ENCODE results near the gene LRP5.
A peak's percentile ranks its signal among the peaks of the same experiment; 100 is the strongest.
"Not testable (repeated sequence)": the region's sequence is repeated elsewhere in the genome, so short reads cannot be mapped to it uniquely, and the experiment has no call there.

LRP5 gene

DNA sequence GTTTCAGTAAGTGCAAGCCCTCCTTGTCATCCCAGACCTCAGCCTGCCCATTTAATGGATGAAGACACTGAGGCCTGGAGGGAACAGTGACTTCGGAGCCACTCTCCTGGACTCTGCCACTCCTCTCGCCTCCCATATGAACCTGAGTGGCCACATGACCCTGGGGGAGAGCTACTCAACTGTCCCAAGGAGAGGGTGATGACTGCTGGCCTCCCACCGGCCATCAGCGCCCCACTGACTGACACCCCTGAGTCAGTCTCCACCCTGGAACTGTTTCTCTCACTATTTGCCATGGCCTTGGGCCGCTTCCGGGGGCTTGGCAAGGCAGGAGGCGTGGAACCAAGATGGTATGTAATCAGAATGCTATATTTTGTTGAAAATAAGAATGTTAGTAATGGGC lies 17.1 kb downstream of the LRP5 start:
- no peak for DNase-seq (ENCODE audit: low spot score)

DNA sequence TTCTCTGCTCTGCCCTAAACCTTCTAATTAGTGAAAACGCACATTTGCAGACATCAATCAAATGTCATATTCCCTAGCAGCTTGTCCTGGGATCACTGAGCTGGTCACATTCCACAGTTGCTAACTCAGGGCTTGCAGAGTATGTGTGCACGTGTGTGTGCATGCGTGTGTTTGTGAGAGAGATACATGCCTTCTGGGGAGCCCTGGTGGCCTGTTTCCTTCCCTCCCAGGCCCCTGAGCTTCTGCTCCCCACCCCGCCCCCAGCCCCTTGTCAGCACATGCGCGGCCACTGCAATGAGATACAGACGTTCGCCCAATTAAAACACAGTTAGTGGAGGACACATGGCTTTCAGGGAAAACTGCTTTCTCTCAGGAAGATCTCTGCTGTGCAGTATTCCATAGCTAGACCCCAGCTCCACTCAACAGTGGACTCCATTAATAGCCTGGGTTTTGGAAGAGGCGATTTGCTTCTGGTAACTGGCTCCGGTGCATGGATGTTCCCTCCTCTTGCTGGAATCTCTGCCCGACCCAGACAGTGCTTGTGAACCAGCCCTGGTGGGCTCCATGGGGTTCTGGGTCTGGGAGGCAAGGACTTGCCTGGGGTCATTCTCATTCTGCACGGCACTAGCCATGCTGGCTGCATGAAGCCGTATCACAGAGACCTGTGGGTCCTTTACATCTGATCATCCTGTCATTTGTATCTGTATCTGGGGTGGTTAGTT lies 17.7 kb downstream of the LRP5 start:
- no peak for DNase-seq (ENCODE audit: low spot score)

DNA sequence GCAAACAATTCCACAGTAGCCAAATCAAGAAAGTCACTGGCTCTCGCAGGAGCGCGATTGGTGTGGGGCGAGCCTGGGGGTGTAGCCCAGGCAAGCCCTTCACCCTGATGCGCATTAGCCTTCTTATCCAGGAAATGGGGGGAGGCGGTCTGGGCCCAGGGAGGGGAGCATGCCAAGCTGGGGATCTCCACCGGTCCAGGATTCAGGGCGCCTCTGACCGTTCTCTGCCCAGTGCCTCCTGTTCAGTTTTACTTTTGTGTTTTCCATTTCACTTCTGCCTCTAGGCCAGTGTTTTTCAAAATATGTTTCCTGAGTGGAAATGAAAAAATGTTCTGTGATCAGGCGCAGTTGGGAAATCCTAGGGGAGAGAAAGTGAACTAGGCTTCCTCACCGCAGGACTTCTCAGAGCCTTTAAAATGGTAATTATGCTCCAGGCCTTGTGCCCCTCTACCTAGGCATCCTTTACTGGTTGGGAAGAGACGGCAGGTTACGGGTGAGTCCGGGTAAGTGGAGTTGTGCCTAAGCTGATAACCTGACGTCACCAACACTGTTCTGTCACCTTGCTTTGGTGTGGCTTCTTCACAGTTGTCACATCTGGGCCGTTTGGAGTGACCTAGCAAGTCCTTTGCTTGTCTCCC lies 18.4 kb downstream of the LRP5 start:
- DNase-seq (ENCODE audit: low spot score), result no peak

- DNase-seq (ENCODE audit: low spot score), result no peak
Observed at GRCh38 chr11:68331338-68331947, 19.1 kb downstream of the LRP5 start.

DNA sequence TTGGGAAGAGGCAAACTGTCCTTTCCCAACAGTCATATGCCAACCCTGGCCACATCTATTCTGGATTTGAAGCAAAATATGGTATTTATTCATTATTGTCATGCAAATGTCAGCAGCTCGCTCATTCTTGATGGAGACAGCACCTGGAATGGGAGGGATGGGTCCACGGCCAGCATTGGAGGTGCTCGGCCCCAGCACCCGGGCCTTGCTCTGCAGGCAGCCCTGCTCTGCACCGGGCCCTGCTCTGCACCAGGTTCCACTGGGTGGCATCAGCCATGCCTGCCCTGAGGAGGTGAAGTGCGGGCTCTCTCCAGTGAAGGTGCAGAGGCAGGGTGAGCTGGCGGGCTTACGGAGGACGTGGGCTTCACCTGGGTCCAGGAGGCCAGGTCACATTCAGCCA lies 19.8 kb downstream of the LRP5 start:
- DNase-seq (ENCODE audit: low spot score), result no peak

DNA sequence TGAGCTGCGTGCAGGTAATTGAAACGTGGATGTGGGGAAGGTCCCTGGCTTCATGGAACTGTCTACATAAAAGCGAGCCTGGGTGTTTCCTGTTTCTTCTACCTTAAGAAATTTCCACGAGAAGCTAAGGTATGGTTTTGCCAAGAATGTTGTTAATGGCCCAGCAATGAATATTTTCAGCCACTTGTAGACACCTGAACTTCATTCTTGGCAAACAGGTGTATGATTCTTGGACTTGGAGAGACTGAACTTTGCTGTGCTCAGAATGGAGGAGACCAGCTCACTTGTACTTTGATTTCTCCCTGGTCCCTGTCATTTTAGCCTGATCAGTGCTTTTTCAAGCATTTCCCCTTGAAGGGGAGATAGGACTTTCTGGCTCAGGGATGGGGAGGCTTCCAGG lies 20.8 kb downstream of the LRP5 start:
- DNase-seq (ENCODE audit: low spot score), result no peak

DNA sequence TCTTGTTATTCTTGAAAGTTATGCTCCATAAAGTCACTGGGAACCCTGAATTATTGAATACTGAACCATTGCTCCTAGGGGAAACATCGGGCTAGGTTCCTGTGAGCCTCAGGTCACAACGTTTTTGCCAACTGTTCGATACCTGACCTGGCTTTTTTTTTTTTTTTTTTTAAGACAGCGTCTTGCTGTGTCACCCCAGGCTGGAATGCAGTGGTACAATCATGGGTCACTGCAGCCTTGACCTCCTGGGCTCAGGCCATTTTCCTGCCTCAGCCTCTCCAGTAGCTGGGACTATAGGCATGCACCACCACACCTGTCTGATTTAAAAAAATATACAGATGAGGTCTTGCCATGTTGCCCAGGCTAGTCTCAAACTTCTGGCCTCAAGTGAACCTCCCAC lies 22.5 kb downstream of the LRP5 start:
- no peak for DNase-seq (ENCODE audit: low spot score)

DNA sequence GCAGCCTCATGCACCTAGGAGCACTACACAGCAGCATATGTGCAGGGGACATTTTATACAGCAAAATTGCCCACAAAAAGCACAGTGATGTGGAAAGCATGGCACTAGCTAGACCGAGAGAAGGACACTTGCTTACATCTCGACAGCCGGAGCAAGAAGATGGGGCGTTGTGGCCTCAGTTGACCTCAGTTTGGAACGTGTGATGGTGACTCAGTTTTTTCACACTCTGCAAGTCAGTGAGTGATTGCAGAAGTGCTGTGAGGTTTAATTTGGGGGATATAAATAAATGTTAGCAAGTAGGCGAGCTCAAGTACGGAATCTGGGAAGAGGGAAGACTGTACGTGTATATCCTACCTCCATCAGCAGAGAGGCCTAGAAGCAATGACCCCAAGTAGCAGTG lies 23.3 kb downstream of the LRP5 start:
- DNase-seq (ENCODE audit: low spot score), result no peak

DNA sequence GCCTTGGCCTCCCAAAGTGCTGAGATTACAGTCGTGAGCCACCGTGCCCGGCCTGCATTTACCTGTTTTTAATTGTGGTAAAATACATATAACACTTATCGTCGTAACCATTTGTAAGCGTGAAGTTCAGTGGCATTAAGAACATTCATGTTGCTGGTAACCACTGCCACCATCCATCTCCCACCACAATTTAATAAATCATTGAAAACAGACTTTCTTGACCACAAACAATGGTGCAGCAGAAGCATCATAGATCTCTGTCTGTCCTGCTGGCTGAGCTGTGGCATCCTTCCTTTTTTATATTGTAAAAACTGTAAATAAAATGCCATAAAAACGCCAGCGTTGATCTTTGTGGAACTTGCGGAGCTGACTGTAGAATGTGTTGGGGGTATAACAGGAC lies 24.3 kb downstream of the LRP5 start:
- DNase-seq (ENCODE audit: low spot score), result no peak

DNA sequence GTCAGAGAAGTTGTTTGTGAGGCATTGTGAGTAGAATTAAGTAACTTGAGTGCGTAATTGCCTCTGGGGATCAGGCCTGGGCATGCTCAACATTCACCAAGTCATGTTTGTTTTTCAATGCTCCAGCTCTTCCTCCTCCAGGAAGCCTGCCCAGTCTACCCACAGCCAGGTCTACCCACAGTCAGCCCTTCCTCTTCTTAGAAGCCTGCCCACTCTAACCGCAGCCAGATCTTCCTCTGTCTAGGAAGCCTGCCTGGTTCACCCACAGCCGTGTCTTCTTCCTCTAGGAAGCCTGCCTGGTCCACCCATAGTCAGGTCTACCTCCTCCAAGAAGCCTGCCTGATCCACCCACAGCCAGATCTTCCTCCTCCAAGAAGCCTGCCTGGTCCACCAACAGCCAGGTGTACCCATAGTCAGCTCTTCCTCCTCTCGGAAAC lies 25.0 kb downstream of the LRP5 start:
- DNase-seq (ENCODE audit: low spot score), result no peak

GRCh38 chr11:68338051-68338780 lies 25.8 kb downstream of the LRP5 start:
- peak; percentile 62 for DNase-seq (ENCODE audit: low spot score)

DNA sequence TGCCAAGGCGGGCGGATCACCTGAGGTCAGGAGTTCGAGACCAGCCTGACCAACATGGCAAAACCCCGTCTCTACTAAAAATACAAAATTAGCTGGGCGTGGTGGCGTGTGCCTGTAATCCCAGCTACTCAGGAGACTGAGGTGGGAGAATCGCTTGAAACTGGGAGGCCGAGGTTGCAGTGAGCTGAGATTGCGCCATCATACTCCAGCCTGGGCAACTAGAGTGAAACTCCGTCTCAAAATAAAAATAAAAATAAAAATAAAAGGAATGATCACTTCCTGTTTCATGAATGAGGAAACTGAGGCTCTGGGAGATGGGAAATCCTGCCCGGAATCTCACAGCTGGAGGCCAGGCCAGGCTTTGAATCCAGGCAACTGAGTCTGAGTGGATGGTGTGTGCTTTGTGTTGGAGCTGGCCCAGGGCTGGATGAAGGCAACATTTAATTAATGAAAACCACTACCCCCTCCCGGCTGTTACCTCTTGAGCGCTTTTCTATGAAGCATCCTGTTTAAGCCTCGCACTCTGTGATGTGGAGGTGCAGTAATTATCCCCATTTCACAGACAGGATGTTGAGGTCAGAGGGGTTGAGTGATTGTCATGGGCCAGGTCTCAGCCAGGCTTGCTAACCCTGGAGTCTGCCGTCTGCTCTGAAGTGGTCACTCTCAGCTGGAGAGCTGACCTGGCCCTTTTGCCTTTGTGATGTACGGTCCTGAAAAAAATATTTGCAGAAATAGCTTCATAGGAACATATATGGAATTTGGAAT lies 27.8 kb downstream of the LRP5 start:
- no peak for DNase-seq (ENCODE audit: low spot score)

GRCh38 chr11:68340784-68341556 lies 28.6 kb downstream of the LRP5 start:
- no peak for DNase-seq (ENCODE audit: low spot score)

DNA sequence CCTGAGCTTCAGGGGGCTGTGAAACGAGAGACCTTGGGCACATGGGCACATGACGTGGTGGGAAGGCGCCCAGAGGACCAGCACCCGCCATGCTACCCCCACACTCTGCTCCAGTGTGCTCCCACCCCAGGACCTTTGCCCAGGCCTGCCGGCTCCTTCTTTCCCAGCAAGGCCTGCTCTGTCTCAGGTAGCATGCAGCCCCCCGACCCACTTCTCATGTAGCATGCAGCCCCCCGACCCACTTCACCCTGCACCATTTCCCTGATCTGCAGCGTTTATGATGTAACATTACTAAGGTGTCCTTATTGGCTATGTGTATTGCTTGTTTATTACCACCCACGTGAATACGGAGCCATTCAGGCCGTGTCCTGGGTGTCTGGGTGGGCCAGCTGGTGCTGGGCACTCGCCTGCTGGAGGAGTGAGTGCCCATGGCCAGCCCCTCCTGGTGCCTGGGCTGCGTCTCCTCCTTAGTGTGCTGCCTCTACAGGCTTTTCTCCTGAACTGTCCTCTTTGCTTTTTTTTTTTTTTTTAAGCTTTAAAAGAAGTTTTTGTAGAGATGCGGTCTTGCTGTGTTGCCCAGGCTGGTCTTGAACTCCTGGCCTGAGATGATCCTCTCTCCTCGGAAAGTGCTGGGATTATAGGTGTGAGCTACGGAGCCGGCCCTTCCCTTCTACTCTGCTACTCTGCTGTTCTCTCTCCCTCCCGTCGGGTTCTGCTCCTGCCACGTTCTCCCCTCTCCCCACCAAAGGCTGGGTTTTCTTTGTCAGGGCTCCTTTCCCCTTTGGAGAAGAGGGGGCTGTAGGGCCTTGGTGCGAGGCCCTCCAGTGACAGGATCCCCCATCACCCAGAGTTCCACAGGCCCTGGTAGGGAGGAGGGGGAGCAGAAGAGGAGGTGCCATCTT lies 29.4 kb downstream of the LRP5 start:
- no peak for DNase-seq (ENCODE audit: low spot score)

GRCh38 chr11:68342459-68343158 lies 30.2 kb downstream of the LRP5 start:
- DNase-seq (ENCODE audit: low spot score), result no peak

- peak; percentile 31 for DNase-seq (ENCODE audit: low spot score)
Observed at GRCh38 chr11:68343761-68344256, 31.4 kb downstream of the LRP5 start.

DNA sequence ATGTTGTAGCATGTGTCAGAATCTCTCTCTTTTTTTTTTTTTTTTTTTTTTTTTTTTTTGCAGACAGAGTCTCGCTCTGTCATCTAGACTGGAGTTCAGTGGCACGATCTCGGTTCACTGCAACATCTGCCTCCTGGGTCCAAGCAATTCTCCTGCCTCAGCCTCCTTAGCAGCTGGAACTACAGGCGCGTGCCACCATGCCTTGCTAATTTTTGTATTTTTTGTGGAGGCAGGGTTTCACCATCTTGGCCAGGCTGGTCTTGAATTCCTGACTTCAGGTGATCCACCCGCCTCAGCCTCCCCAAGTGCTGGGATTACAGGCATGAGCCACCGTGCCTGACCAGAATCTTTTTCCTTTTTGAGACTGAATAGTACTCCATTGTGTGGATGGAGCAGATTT lies 32.4 kb downstream of the LRP5 start:
- DNase-seq (ENCODE audit: low spot score), result not testable (repeated sequence)

DNA sequence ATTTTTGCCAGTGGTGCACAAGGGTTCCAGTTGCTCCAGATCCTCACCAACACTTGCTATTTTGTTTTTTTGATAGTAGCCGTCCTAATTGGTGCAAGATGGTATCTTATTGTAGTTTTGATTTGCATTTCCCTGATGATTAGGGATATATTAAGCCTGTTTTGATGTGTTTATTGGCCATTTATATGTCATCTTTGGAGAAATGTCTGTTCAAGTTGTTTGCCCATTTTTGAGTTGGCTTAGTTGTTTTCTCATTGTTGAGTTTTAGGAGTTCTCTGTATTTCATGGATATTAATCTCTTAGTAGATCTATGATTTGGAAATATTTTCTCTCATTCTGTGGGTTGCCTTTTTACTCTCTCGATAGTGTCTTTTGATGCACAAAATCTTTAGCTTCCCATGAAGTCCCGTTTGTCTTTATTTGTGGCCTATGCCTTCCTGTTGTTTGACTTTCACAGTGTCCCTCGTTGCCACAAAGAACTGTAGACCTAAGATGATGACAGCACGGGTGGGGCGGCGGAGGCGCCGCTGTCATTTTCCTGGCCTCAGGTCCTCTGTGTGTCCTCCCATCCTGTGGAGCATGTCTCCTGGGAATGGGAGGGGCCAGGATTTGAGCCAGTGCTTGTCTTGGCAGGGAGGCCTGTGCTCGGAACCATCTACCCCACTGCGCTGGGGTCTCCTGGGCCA lies 33.5 kb downstream of the LRP5 start:
- no peak for DNase-seq (ENCODE audit: low spot score)

- no peak for DNase-seq (ENCODE audit: low spot score)
Observed at GRCh38 chr11:68346462-68346790, 34.0 kb downstream of the LRP5 start.
